Measurements from ENCODE around the gene PTPRD.

- TF ChIP-seq, protein P1, sequence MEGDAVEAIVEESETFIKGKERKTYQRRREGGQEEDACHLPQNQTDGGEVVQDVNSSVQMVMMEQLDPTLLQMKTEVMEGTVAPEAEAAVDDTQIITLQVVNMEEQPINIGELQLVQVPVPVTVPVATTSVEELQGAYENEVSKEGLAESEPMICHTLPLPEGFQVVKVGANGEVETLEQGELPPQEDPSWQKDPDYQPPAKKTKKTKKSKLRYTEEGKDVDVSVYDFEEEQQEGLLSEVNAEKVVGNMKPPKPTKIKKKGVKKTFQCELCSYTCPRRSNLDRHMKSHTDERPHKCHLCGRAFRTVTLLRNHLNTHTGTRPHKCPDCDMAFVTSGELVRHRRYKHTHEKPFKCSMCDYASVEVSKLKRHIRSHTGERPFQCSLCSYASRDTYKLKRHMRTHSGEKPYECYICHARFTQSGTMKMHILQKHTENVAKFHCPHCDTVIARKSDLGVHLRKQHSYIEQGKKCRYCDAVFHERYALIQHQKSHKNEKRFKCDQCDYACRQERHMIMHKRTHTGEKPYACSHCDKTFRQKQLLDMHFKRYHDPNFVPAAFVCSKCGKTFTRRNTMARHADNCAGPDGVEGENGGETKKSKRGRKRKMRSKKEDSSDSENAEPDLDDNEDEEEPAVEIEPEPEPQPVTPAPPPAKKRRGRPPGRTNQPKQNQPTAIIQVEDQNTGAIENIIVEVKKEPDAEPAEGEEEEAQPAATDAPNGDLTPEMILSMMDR (conservative IDR thresholded peaks at IDR 0.05 in 1 of 2, IDR thresholded peaks at IDR 0.05 in 1 of 2; ENCODE audit: extremely low read depth in 1 of 2, insufficient read depth in 1 of 2, low read depth in 1 of 2, low read length in 2 of 2), result no peak
- no peak for TF ChIP-seq EZH2 (IDR thresholded peaks at IDR 0.05; ENCODE audit: borderline replicate concordance, low read length)
These were observed 2070.3 kb downstream of the PTPRD start for GRCh38 chr9:8542537-8542936.
